Fibroblast of lung (primary cell): ENCODE results near the gene INSIG1. TPM values are rescaled to one million over a fixed set of nuclear protein-coding genes. Genes with fewer than 3 reads are reported as not detected.

Experiments used
- DNase-seq, 2 donors: peaks; one replicate each; pipeline versions ENCODE4 v3.0.0 to v3.0.0-alpha.2; 2010; ENCODE audit warnings: low read depth in 2 of 2
- H2AFZ ChIP-seq: 2 replicates; pipeline ENCODE4 v1.5.1; 2012; ENCODE audit warnings: low read length, control low read depth, inconsistent platforms
- H3K27ac ChIP-seq: 2 replicates; pipeline ENCODE4 v1.5.1; 2011; ENCODE audit warnings: low read length, control low read depth; ENCODE audit not compliant: insufficient read depth
- H3K27me3 ChIP-seq: 2 replicates; pipeline ENCODE4 v1.5.1; 2011; ENCODE audit warnings: mild to moderate bottlenecking, low read length; ENCODE audit not compliant: control insufficient read depth, insufficient read depth
- H3K36me3 ChIP-seq: 2 replicates; pipeline ENCODE4 v1.5.1; 2011; ENCODE audit warnings: low read length; ENCODE audit not compliant: control insufficient read depth, insufficient read depth
- H3K4me1 ChIP-seq: 2 replicates; pipeline ENCODE4 v1.5.1; 2011; ENCODE audit warnings: low read length; ENCODE audit not compliant: control insufficient read depth, insufficient read depth; ENCODE audit errors: extremely low read depth
- H3K4me2 ChIP-seq: 2 replicates; pipeline ENCODE4 v1.5.1; 2011; ENCODE audit warnings: low read length, control low read depth; ENCODE audit not compliant: insufficient read depth; ENCODE audit errors: extremely low read depth
- H3K4me3 ChIP-seq, 4 experiments: fragments of 200-600 bp in 1 of 4; sonication (generic) in 1 of 4; replicated peaks in 1 of 4; 2 replicates each; pipeline ENCODE4 v1.5.1; 2011 to 2016; ENCODE audit warnings: low read length in 4 of 4, low read depth in 3 of 4, mild to moderate bottlenecking in 3 of 4, control low read depth in 2 of 4, inconsistent platforms in 1 of 4, mixed read lengths in 1 of 4; ENCODE audit not compliant: insufficient read depth in 1 of 4; ENCODE audit errors: control extremely low read depth in 1 of 4
- H3K79me2 ChIP-seq: 2 replicates; pipeline ENCODE4 v1.5.1; 2012; ENCODE audit warnings: mild to moderate bottlenecking, low read length, inconsistent platforms; ENCODE audit not compliant: control insufficient read depth, insufficient read depth
- H3K9ac ChIP-seq: 2 replicates; pipeline ENCODE4 v1.5.1; 2011; ENCODE audit warnings: mild to moderate bottlenecking, low read length, control low read depth; ENCODE audit not compliant: insufficient read depth
- H3K9me3 ChIP-seq: 2 replicates; pipeline ENCODE4 v1.5.1; 2012; ENCODE audit warnings: low read depth, low read length; ENCODE audit not compliant: control insufficient read depth, insufficient read depth
- H4K20me1 ChIP-seq: 2 replicates; pipeline ENCODE4 v1.5.1; 2011; ENCODE audit warnings: low read length; ENCODE audit not compliant: control insufficient read depth, insufficient read depth; ENCODE audit errors: extremely low read depth
- EZH2 ChIP-seq: IDR thresholded peaks from 2 replicates; pipeline ENCODE4 v1.5.1; 2012; ENCODE audit warnings: low read length, control low read depth, mild to moderate bottlenecking; ENCODE audit errors: missing control alignments
- polyA plus RNA-seq, 2 donors: library from polyadenylated mRNA; depleted of rRNA in 1 of 2; stranded (reverse) in 1 of 2; unstranded in 1 of 2; fragments of >200 nt; gene quantifications; 2 replicates each; pipeline ENCODE4 v1.2.1, GENCODE V29; 2011 to 2012; ENCODE audit warnings: missing spikeins in 1 of 2
- total RNA-seq: library from RNA; depleted of rRNA; stranded (reverse); fragments of >200 nt; gene quantifications from 2 replicates; pipeline ENCODE4 v1.2.1, GENCODE V29; 2014
- TF ChIP-seq, protein P1 (sequence below), 2 donors: IDR thresholded peaks in 1 of 2; conservative IDR thresholded peaks in 1 of 2; 1 replicate in 1 of 2; 2 replicates in 1 of 2; pipeline ENCODE4 v1.5.1; 2011 to 2012; ENCODE audit warnings: low read length in 2 of 2, control low read depth in 1 of 2, inconsistent platforms in 1 of 2, low read depth in 1 of 2, mild to moderate bottlenecking in 1 of 2

The INSIG1 gene
- total and polyA plus RNA-seq, 2 donors (not counting 1 experiment from before 2014, with no cell fraction given), result 216 to 353 TPM

DNA sequence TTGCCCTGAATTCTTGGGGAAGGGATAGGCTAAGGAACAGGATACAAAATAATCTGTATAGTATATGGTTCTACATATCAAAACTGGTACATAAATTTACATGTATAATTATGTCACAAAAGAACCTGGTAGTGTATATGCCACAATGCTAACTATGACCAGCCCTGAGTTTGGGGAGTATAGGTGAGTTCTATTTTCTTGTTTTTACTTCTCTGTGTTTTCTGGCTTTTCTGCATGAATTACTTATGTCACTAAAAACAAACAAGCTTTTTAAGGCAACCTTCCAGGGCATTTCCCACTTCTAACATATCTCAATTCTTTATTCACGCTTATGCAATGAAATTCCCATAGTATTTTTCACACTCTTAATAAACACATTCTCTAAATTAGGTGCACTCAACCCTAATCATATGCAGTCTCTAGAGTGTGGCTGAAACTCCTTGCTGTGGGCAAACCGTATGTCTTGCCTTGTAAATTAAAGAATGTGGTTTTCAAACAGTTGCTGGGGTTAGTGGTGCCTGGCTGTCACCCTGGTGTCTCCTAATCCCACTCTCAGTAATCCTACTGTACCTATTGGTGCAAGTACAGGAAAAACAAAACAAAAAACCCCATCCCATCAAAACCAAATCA, 14.0 kb upstream of the INSIG1 start:
- H3K4me2 ChIP-seq, result no peak overlapping the region
- DNase-seq, result no peak
- no peak overlapping the region for H3K4me3 ChIP-seq
- peaks cover 9% of the 10 kb centered on the region for H3K27me3 ChIP-seq
- H3K36me3 ChIP-seq, result no peaks in the 10 kb centered on the region
- TF ChIP-seq EZH2, result no peak
- TF ChIP-seq, protein P1, sequence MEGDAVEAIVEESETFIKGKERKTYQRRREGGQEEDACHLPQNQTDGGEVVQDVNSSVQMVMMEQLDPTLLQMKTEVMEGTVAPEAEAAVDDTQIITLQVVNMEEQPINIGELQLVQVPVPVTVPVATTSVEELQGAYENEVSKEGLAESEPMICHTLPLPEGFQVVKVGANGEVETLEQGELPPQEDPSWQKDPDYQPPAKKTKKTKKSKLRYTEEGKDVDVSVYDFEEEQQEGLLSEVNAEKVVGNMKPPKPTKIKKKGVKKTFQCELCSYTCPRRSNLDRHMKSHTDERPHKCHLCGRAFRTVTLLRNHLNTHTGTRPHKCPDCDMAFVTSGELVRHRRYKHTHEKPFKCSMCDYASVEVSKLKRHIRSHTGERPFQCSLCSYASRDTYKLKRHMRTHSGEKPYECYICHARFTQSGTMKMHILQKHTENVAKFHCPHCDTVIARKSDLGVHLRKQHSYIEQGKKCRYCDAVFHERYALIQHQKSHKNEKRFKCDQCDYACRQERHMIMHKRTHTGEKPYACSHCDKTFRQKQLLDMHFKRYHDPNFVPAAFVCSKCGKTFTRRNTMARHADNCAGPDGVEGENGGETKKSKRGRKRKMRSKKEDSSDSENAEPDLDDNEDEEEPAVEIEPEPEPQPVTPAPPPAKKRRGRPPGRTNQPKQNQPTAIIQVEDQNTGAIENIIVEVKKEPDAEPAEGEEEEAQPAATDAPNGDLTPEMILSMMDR (conservative IDR thresholded peaks at IDR 0.05 in 1 of 2, IDR thresholded peaks at IDR 0.05 in 1 of 2; ENCODE audit: low read depth in 1 of 2, low read length in 2 of 2), result no peak
- no peaks in the 10 kb centered on the region for H3K4me1 ChIP-seq
- no peaks in the 10 kb centered on the region for H3K79me2 ChIP-seq
- no peaks in the 10 kb centered on the region for H3K9me3 ChIP-seq
- no peak overlapping the region for H3K27ac ChIP-seq
- no peak overlapping the region for H2AFZ ChIP-seq
- H3K9ac ChIP-seq, result no peak overlapping the region
- no peaks in the 10 kb centered on the region for H4K20me1 ChIP-seq

DNA sequence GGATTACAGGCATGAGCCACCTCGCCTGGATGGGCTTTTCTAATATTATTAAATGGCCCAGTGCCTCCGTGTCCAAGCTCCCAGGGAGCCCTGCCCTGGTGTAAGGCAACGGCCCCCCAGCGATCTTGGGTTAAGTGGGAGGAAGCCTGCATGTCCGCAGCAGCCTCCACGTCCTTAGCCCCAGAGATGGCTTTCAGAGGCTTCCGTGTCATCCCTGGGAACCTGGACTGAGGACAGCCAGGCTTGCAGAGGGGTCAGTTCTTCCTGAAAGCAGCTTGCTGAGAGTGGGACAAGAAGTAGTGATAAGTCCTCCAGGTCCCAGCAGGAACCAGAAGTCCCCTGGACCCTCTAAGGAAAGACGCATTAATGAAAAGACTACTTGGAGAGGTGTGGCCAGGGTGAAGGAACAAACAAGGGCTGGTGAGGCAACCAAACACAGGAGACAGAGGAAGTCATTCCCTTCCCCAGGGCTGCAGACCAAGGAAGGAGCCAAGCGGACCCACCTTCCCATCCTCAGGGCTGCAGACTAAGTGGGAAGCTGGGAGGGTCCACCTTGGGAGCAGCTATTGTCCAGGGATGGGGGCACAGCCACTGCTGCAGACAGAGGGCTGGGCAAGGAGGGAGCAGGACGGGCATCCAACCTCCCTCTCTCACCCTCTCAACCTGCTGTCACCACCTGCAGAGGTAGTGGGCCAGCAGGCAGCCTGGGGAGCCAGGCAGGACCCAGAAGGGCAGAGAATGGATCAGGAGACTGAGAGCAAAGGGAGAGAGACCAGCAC, 13.0 kb upstream of the INSIG1 start:
- DNase-seq, result no peak
- Histone ChIP-seq H3K4me2 (no peak overlapping the region), H3K27me3 (peaks cover 9% of the 10 kb centered on the region)

DNA sequence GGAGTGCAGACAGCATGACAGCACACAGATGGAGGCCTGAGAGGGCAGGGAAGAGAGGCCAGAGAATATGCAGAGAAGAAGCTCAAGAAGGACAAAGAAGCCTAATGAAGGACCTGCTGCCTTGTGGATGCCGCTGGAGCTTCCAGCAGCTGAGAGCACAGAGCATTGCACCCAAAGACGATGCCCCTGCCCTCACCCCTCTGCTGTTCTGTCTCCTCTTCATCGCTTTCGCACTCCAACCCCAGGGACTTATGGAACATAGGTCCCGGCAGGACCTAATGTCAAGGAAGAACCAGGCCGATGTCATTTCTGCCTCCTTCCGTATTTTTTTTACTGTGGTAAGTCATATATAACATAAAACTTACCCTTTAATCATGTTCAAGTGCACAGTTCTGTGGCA, 12.3 kb upstream of the INSIG1 start:
- H3K79me2 ChIP-seq, result no peaks in the 10 kb centered on the region
- TF ChIP-seq, protein P1 (conservative IDR thresholded peaks at IDR 0.05 in 1 of 2, IDR thresholded peaks at IDR 0.05 in 1 of 2; ENCODE audit: low read depth in 1 of 2, low read length in 2 of 2), result no peak
- TF ChIP-seq EZH2, result no peak
- H3K4me2 ChIP-seq, result no peak overlapping the region
- no peak overlapping the region for H3K9ac ChIP-seq
- no peaks in the 10 kb centered on the region for H3K36me3 ChIP-seq
- no peaks in the 10 kb centered on the region for H4K20me1 ChIP-seq
- H3K4me1 ChIP-seq, result no peaks in the 10 kb centered on the region
- peaks cover 9% of the 10 kb centered on the region for H3K27me3 ChIP-seq
- H3K9me3 ChIP-seq, result no peaks in the 10 kb centered on the region
- H3K4me3 ChIP-seq, result no peak overlapping the region
- no peak overlapping the region for H3K27ac ChIP-seq
- no peak overlapping the region for H2AFZ ChIP-seq
- DNase-seq, result no peak

More for the DNA sequence above, 13.0 kb upstream of the INSIG1 start:
- H3K9ac ChIP-seq, result no peak overlapping the region
- H3K4me3 ChIP-seq, result no peak overlapping the region
- TF ChIP-seq, protein P1 (conservative IDR thresholded peaks at IDR 0.05 in 1 of 2, IDR thresholded peaks at IDR 0.05 in 1 of 2; ENCODE audit: low read depth in 1 of 2, low read length in 2 of 2), result no peak
- no peak for TF ChIP-seq EZH2
- no peak overlapping the region for H3K27ac ChIP-seq
- H3K9me3 ChIP-seq, result no peaks in the 10 kb centered on the region
- H3K36me3 ChIP-seq, result no peaks in the 10 kb centered on the region
- no peaks in the 10 kb centered on the region for H3K79me2 ChIP-seq
- H2AFZ ChIP-seq, result no peak overlapping the region
- no peaks in the 10 kb centered on the region for H4K20me1 ChIP-seq
- H3K4me1 ChIP-seq, result no peaks in the 10 kb centered on the region
